ENCODE results near the gene ZNF813.
"Not testable (repeated sequence)": the region's sequence is repeated elsewhere in the genome, so short reads cannot be mapped to it uniquely, and the experiment has no call there.

ZNF813 gene

DNA sequence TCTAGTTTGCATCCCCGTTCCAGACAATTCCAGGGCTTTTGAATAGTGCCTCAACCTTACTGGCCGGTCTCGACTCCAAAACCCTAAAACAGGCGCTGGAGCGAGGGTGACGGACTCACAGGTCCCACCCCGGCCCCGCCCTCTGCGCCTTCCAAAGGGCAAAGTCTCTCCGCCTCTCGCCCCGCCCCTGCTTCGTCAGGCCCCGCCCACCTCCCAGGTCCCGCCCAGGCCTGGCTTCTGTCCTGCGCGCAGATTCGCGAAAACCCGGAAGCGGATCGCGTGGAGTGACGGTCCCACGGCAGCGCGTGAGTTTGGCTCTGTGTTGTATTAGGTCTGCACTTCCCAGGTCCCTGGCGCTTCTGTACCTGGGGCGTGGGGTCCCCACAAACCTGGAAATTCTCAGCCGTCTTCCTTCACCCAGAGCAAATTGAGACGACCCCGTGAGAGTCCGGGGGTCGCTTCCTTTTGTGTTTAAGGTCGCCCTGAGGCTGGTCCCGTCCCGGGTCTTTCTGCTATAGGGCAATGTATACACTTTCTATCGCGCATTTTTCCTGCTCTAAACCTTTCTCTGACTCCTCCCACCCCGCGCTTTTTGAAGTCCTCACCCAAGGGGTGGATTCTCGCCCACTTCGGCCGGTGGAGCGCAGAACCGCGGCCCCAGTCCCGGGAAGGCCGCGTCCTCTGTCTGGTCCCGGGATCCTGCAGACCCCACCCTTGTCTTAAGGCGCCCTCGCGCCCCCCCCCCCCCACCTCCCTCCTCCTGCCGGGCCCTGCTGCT lies at the start of gene ZNF813:
Gene ZNF813 (plus strand): TSS at position 249 of the 778 bp plus-strand sequence. CDS start 16,090 bp downstream, outside the sequence.
- peak; percentile 92 to 99 for DNase-seq (ENCODE audit: low read depth in 2 of 2)

DNA sequence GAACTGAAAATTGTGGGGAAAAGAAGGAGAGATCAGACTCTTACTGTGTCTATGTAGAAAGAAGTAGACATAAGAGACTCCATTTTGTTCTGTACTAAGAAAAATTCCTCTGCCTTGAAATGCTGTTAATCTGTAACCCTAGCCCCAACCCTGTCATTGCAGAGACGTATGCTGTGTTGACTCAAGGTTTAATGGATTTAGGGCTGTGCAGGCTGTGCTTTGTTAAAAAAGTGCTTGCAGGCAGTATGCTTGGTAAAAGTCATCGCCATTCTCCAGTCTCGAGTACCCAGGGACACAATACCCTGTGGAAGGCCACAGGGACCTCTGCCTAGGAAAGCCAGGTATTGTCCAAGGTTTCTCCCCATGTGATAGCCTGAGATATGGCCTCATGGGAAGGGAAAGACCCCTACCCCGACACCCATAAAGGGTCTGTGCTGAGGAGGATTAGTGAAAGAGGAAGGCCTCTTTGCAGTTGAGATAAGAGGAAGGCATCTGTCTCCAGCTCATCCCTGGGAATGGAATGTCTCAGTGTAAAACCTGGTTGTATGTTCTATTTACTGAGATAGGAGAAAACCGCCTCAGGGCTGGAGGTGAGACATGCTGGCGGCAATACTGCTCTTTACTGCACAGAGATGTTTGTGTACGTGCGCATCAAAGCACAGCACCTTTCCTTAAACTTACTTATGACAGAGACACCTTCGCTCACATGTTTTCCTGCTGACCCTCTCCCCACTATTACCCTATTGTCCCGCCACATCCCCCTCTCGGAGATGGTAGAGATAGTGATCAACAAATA lies 46.8 kb upstream of the ZNF813 start:
- DNase-seq (ENCODE audit: low read depth in 2 of 2): not testable (repeated sequence)

GRCh38 chr19:53422551-53422950 lies 45.0 kb upstream of the ZNF813 start:
- DNase-seq (ENCODE audit: low read depth in 2 of 2): no peak

DNA sequence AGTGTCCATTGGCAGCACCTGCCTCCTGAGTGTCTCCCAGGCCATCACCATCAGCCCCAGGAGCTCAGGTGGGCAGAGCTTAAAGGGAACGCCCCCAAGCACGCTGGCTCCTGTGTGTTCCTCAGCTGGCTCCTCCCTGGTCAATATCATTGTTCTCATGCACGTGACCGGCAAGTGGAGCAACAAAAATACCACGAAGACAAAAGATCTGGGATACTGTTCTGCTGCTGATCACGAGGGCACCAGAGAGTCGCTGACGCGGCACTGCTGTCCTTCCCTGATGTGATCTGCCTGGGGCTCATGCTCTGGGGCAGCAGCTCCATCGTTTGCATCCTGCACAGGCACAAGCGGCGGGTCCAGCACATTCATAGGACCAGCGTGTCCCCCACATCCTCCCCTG lies 44.5 kb upstream of the ZNF813 start:
- DNase-seq (ENCODE audit: low read depth in 2 of 2): not testable (repeated sequence)

- not testable (repeated sequence) for DNase-seq (ENCODE audit: low read depth in 2 of 2)
Measured at GRCh38 chr19:53423680-53424079, 43.9 kb upstream of the ZNF813 start.

GRCh38 chr19:53424968-53425597 lies 42.5 kb upstream of the ZNF813 start:
- peak; percentile 45 to 50 for DNase-seq (ENCODE audit: low read depth in 2 of 2)

DNA sequence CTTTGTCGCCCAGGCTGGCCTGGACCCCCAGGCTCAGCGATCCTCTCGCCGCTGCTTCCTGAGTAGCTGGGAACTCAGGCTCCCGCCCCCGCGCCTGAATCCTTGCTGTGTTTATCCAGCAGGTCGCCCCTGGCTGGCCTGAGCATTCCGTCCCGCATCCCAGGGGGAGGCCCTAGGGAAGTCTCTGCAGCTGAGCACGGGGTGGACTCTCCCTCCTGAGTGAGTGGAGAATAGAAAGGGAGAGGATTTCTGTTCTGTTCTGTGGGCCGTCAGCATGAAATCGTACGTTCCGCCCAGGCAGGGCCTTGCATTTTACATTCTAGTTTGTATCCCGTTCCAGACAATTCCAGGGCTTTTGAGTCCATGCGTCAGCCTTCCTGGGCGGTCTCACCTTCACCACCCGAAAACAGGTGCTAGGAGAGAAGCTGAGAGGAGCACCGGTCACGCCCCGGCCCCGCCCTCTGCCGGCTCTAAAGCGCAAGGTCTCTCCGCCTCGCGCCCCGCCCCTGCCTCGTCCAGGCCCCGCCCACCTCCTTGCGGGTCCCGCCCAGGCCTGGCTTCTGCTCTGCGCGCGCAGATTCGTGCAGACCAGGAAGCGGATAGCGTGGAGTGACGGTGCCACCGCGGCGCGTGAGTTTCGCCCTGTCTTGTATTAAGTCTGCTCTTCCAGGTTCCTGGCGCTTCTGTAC lies 36.0 kb upstream of the ZNF813 start, which contains the start of gene ZNF761:
Gene ZNF761 (plus strand): TSS at position 586 of the 689 bp plus-strand sequence. CDS start 15,285 bp downstream, outside the sequence.
- DNase-seq (ENCODE audit: low read depth in 2 of 2): peak; percentile 94 to 96

GRCh38 chr19:53432088-53432661 lies 35.4 kb upstream of the ZNF813 start:
- no peak for DNase-seq (ENCODE audit: low read depth in 2 of 2)

DNA sequence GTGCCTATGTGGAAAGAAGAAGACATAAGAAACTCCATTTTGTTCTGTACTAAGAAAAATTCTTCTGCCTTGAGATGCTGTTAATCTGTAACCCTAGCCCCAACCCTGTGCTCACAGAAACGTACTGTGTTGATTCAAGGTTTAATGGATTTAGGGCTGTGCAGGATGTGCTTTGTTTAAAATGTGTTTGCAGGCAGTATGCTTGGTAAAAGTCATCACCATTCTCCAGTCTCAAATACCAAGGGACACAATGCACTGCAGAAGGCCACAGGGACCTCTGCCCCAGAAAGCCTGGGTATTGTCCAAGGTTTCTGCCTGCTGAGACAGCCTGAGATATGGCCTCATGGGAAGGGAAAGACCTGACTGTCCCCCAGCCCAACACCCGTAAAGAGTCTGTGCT lies 23.7 kb upstream of the ZNF813 start:
- not testable (repeated sequence) for DNase-seq (ENCODE audit: low read depth in 2 of 2)

DNA sequence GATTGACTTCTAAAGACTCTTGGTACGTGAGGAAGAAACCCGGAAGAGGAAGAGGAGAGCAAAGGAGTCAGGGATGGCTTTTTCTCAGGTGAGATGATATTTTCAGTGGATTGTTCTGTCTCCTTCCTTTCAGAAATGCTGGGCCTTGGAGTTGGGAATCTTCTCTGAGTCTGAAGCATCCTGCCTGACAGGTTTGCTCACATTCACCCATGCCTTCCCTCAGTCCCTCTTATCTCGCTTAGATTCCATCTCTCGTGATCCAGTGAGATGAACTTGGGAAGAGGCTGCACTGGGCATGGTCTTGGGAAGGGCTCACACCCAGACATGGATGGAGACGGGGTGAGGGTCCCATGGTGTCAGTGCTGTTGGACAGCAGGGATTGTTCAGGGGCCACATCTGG lies 20.3 kb upstream of the ZNF813 start:
- DNase-seq (ENCODE audit: low read depth in 2 of 2): not testable (repeated sequence)

- DNase-seq (ENCODE audit: low read depth in 2 of 2): no peak
Measured at GRCh38 chr19:53455828-53456227, 11.7 kb upstream of the ZNF813 start.

- DNase-seq (ENCODE audit: low read depth in 2 of 2): not testable (repeated sequence)
Measured at GRCh38 chr19:53460131-53460721, 7.3 kb upstream of the ZNF813 start.

GRCh38 chr19:53461866-53462265 lies 5.7 kb upstream of the ZNF813 start:
- no peak for DNase-seq (ENCODE audit: low read depth in 2 of 2)

GRCh38 chr19:53462861-53463260 lies 4.7 kb upstream of the ZNF813 start:
- no peak for DNase-seq (ENCODE audit: low read depth in 2 of 2)

GRCh38 chr19:53463263-53463662 lies 4.3 kb upstream of the ZNF813 start:
- no peak for DNase-seq (ENCODE audit: low read depth in 2 of 2)

GRCh38 chr19:53466726-53467484 lies 628 bp upstream of the ZNF813 start:
- DNase-seq (ENCODE audit: low read depth in 2 of 2): no peak

DNA sequence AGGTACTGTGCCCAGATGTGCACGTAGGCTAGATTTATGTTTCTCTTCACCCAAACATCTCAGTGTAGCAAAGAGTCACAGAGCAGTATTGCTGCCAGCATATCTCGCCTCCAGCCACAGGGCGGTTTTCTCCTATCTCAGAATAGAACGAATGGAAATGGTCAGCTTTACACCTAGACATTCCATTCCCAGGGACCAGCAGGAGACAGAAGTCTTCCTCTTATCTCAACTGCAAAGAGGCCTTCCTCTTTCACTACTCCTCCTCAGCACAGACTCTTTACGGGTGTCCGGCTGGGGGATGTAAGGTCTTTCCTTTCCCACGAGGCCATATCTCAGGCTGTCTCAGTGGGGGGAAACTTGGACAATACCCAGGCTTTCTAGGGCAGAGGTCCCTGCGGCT lies 1.1 kb downstream of the ZNF813 start:
- DNase-seq (ENCODE audit: low read depth in 2 of 2): not testable (repeated sequence)

GRCh38 chr19:53471916-53472315 lies 4.4 kb downstream of the ZNF813 start:
- no peak for DNase-seq (ENCODE audit: low read depth in 2 of 2)

GRCh38 chr19:53474832-53475231 lies 7.3 kb downstream of the ZNF813 start:
- DNase-seq (ENCODE audit: low read depth in 2 of 2): not testable (repeated sequence)

DNA sequence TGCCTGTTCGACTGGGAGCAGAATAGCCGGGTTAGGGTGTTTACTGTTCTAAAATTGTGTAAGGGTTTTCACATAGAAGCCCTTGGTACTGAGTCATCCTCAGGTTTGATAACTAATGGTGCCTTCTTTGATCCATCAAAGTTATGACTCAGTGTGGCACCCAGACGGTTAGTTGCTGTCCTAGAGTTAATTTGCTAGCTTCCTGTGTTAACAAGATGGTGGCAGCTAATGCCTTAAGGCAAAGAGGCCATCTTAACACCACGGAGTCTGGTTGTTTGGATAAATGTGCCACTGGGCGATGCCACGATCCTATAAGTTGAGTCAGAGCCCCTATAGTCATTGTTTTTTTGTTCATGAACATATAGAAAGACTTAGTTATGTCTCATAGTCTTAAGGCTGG lies 7.9 kb downstream of the ZNF813 start:
- not testable (repeated sequence) for DNase-seq (ENCODE audit: low read depth in 2 of 2)

All from activated CD8-positive, alpha-beta memory T cell treated with anti-CD3 and anti-CD28 coated beads for 4 hours (primary cell).